KMS-11 (cell line): ENCODE results near the gene STEAP1B.
A peak's percentile ranks its signal among the peaks of the same experiment; 100 is the strongest.

Experiments used
- H2AFZ ChIP-seq: fragments of 200-600 bp; sonication (generic); 2 replicates; pipeline ENCODE4 v1.6.1; 2016; ENCODE audit warnings: antibody characterized with exemption, mixed run types, low read depth
- H3K27ac ChIP-seq: fragments of 200-600 bp; sonication (generic); 2 replicates; pipeline ENCODE4 v1.6.1; 2016; ENCODE audit warnings: mild to moderate bottlenecking, mixed run types
- H3K27me3 ChIP-seq: fragments of 200-600 bp; sonication (generic); 2 replicates; pipeline ENCODE4 v1.6.1; 2017; ENCODE audit warnings: mild to moderate bottlenecking, low read depth, mixed run types, moderate library complexity; ENCODE audit not compliant: insufficient read depth
- H3K36me3 ChIP-seq: fragments of 200-600 bp; sonication (generic); 2 replicates; pipeline ENCODE4 v1.6.1; 2017; ENCODE audit warnings: mild to moderate bottlenecking, mixed run types; ENCODE audit not compliant: insufficient read depth
- H3K4me1 ChIP-seq: fragments of 200-600 bp; sonication (generic); 2 replicates; pipeline ENCODE4 v1.6.1; 2016; ENCODE audit warnings: mild to moderate bottlenecking, low read depth, mixed run types; ENCODE audit not compliant: poor library complexity, severe bottlenecking
- H3K4me2 ChIP-seq: fragments of 200-600 bp; sonication (generic); 2 replicates; pipeline ENCODE4 v1.7.0; 2016; ENCODE audit warnings: mild to moderate bottlenecking, mixed run types
- H3K4me3 ChIP-seq: fragments of 200-600 bp; sonication (generic); IDR thresholded peaks from 2 replicates; pipeline ENCODE4 v1.6.1; 2017; ENCODE audit warnings: low read depth, low read length, mixed read lengths; ENCODE audit not compliant: insufficient read depth
- H3K79me2 ChIP-seq: fragments of 200-600 bp; sonication (generic); 2 replicates; pipeline ENCODE4 v1.6.1; 2016; ENCODE audit warnings: low read depth, mixed run types; ENCODE audit not compliant: insufficient read depth
- H3K9ac ChIP-seq: fragments of 200-600 bp; sonication (generic); 2 replicates; pipeline ENCODE4 v1.6.1; 2016; ENCODE audit warnings: mild to moderate bottlenecking, mixed run types
- H4K20me1 ChIP-seq: fragments of 200-600 bp; sonication (generic); 2 replicates; pipeline ENCODE4 v1.6.1; 2016; ENCODE audit warnings: mild to moderate bottlenecking, mixed run types; ENCODE audit not compliant: insufficient read depth
- CTCF ChIP-seq: fragments of 200-600 bp; sonication (generic); conservative IDR thresholded peaks from 2 replicates; pipeline ENCODE4 v1.6.1; 2017; ENCODE audit warnings: low read depth, mild to moderate bottlenecking, antibody characterized with exemption, low read length, moderate library complexity, mixed read lengths

Gene STEAP1B

GRCh38 chr7:22476824-22477223 is 23.2 kb downstream of the STEAP1B start:
- Histone ChIP-seq H4K20me1 (no peaks in the 10 kb centered on the region), H3K9ac (no peak overlapping the region), H3K4me1 (no peaks in the 10 kb centered on the region), H2AFZ (no peak overlapping the region), H3K4me2 (no peak overlapping the region), H3K27ac (no peak overlapping the region), H3K27me3 (no peaks in the 10 kb centered on the region), H3K36me3 (no peaks in the 10 kb centered on the region), H3K4me3 (no peak overlapping the region), H3K79me2 (no peaks in the 10 kb centered on the region)
- no peak for TF ChIP-seq CTCF

DNA sequence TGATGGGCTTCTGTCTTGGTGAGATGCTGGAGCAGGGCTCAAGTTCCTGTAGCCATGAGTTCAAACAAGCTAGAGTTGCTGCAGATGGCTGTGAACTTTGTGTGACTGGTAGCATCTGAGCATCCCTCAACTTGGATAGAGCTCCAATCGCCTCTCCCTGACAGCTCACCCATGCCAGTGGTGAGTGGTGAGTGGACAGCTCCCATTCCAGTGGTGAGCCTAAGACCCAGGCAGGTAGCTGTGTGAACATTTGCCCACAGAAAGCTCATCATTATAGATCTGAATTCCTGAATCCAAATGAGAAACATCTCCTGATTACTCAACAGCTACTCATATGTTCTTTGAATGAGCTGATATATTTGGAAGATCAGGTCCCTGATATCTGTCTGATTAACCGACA is 25.3 kb downstream of the STEAP1B start:
- no peak for TF ChIP-seq CTCF
- H3K27ac ChIP-seq: no peak overlapping the region
- H2AFZ ChIP-seq: no peak overlapping the region
- peaks cover 4% of the 10 kb centered on the region for H3K4me1 ChIP-seq
- no peak overlapping the region for H3K9ac ChIP-seq
- H3K4me2 ChIP-seq: no peak overlapping the region
- H3K79me2 ChIP-seq: no peaks in the 10 kb centered on the region
- no peaks in the 10 kb centered on the region for H3K27me3 ChIP-seq
- H3K36me3 ChIP-seq: no peaks in the 10 kb centered on the region
- no peak overlapping the region for H3K4me3 ChIP-seq
- H4K20me1 ChIP-seq: no peaks in the 10 kb centered on the region

GRCh38 chr7:22470981-22471380 is 29.0 kb downstream of the STEAP1B start:
- peaks cover 11% of the 10 kb centered on the region for H3K4me1 ChIP-seq

GRCh38 chr7:22469371-22470143 is 30.4 kb downstream of the STEAP1B start:
- no peak for TF ChIP-seq CTCF
- H3K4me2 ChIP-seq: peak overlapping the region; percentile 8; the same call in 1 of the 2 replicates
- no peaks in the 10 kb centered on the region for H3K27me3 ChIP-seq
- no peak overlapping the region for H3K27ac ChIP-seq
- no peak overlapping the region for H3K4me3 ChIP-seq
- H2AFZ ChIP-seq: no peak overlapping the region
- H4K20me1 ChIP-seq: no peaks in the 10 kb centered on the region
- H3K36me3 ChIP-seq: no peaks in the 10 kb centered on the region
- H3K4me1 ChIP-seq: peaks cover 11% of the 10 kb centered on the region
- no peaks in the 10 kb centered on the region for H3K79me2 ChIP-seq
- no peak overlapping the region for H3K9ac ChIP-seq

More at GRCh38 chr7:22470981-22471380, 29.0 kb downstream of the STEAP1B start:
- no peak overlapping the region for H3K9ac ChIP-seq
- no peak overlapping the region for H2AFZ ChIP-seq
- H3K27me3 ChIP-seq: no peaks in the 10 kb centered on the region
- H3K79me2 ChIP-seq: no peaks in the 10 kb centered on the region
- no peak overlapping the region for H3K4me3 ChIP-seq
- no peaks in the 10 kb centered on the region for H3K36me3 ChIP-seq
- no peak overlapping the region for H3K4me2 ChIP-seq
- no peaks in the 10 kb centered on the region for H4K20me1 ChIP-seq
- no peak for TF ChIP-seq CTCF
- H3K27ac ChIP-seq: no peak overlapping the region
